Measurements from ENCODE around the gene SIRT7.
"Not testable (repeated sequence)": the region's sequence is repeated elsewhere in the genome, so short reads cannot be mapped to it uniquely, and the experiment has no call there.

The SIRT7 gene

GRCh38 chr17:81918832-81919545 is 1.0 kb upstream of the SIRT7 start:
- DNase-seq: no peak

GRCh38 chr17:81918333-81918669 is 325 bp upstream of the SIRT7 start:
- not testable (repeated sequence) for DNase-seq

- no peak for DNase-seq
Observed at GRCh38 chr17:81916234-81917001, 1.6 kb downstream of the SIRT7 start.

- no peak for DNase-seq
Observed at GRCh38 chr17:81915331-81915730, 2.6 kb downstream of the SIRT7 start.

- no peak for DNase-seq
Observed at GRCh38 chr17:81914103-81914850, 3.7 kb downstream of the SIRT7 start.

- DNase-seq: no peak
Observed at GRCh38 chr17:81913394-81914102, 4.4 kb downstream of the SIRT7 start.

GRCh38 chr17:81912441-81913309 is 5.3 kb downstream of the SIRT7 start:
- DNase-seq: no peak

- no peak for DNase-seq
Observed at GRCh38 chr17:81911969-81912368, 6.0 kb downstream of the SIRT7 start.

GRCh38 chr17:81911277-81911961 is 6.6 kb downstream of the SIRT7 start, which contains the start of gene PCYT2:
Gene PCYT2 (minus strand): TSS chr17:81911399. CDS start chr17:81911355, 44 bp downstream.
- DNase-seq: peak; percentile 81

- DNase-seq: no peak
Observed at GRCh38 chr17:81910840-81911276, 7.1 kb downstream of the SIRT7 start.

GRCh38 chr17:81909966-81910839 is 7.8 kb downstream of the SIRT7 start:
- no peak for DNase-seq

- DNase-seq: no peak
Observed at GRCh38 chr17:81909231-81909630, 8.7 kb downstream of the SIRT7 start.

- no peak for DNase-seq
Observed at GRCh38 chr17:81908793-81909192, 9.2 kb downstream of the SIRT7 start.

GRCh38 chr17:81907219-81908145 is 10.5 kb downstream of the SIRT7 start:
- DNase-seq: no peak

GRCh38 chr17:81906476-81907218 is 11.3 kb downstream of the SIRT7 start:
- no peak for DNase-seq

- no peak for DNase-seq
Observed at GRCh38 chr17:81905993-81906392, 12.0 kb downstream of the SIRT7 start.

GRCh38 chr17:81905424-81905875 is 12.5 kb downstream of the SIRT7 start:
- DNase-seq: no peak
